PC-9 (cell line): ENCODE data around the gene KRT4. TPM values are rescaled to one million over a fixed set of nuclear protein-coding genes. Genes with fewer than 3 reads are reported as not detected.

Source experiments
- BruUV-seq: library from RNA; stranded (reverse); fragments of 400-500 nt; replicated peaks from 2 replicates; lab custom pipeline; 2021; lab: Mats Ljungman, UMichigan
- CTCF ChIA-PET: fragments of 300-600 bp; sonication (Branson Sonifier 250); formaldehyde crosslinking; loops from one replicate; lab custom pipeline; 2022; ENCODE audit warnings: antibody characterized with exemption; lab: Charles Lee
- POLR2A ChIA-PET: fragments of 300-600 bp; sonication (Branson Sonifier 250); formaldehyde crosslinking; loops from one replicate; lab custom pipeline; 2022; ENCODE audit warnings: antibody characterized with exemption; ENCODE audit not compliant: unreplicated experiment; lab: Charles Lee
- DNase-seq, 2 experiments: peaks; one replicate each; pipeline versions ENCODE4 v3.0.0 to v3.0.0-alpha.2; 2015 to 2022; ENCODE audit warnings: mixed read lengths in 1 of 2
- H2AFZ ChIP-seq: fragments of 200-600 bp; sonication (generic); 2 replicates; pipeline ENCODE4 v1.8.1; 2017; ENCODE audit warnings: antibody characterized with exemption
- H3F3A ChIP-seq: fragments of 200-600 bp; sonication (generic); 2 replicates; pipeline ENCODE4 v1.8.1; 2017; ENCODE audit warnings: antibody characterized with exemption, mild to moderate bottlenecking, low read depth; ENCODE audit not compliant: insufficient read depth
- H3K27ac ChIP-seq: fragments of 200-600 bp; sonication (generic); 2 replicates; pipeline ENCODE4 v1.6.1; 2016; ENCODE audit warnings: mixed run types
- H3K27me3 ChIP-seq: fragments of 200-600 bp; sonication (generic); 2 replicates; pipeline ENCODE4 v1.6.1; 2016; ENCODE audit warnings: low read depth, mixed run types; ENCODE audit not compliant: insufficient read depth
- H3K36me3 ChIP-seq: fragments of 200-600 bp; sonication (generic); 2 replicates; pipeline ENCODE4 v1.6.1; 2016; ENCODE audit warnings: low read depth, mixed run types
- H3K4me1 ChIP-seq: fragments of 200-600 bp; sonication (generic); replicated peaks from 2 replicates; pipeline ENCODE4 v1.6.1; 2016; ENCODE audit warnings: mixed run types; ENCODE audit not compliant: insufficient read depth
- H3K4me2 ChIP-seq: fragments of 200-600 bp; sonication (generic); 2 replicates; pipeline ENCODE4 v1.6.1; 2017; ENCODE audit warnings: mixed run types
- H3K4me3 ChIP-seq: fragments of 200-600 bp; sonication (generic); 2 replicates; pipeline ENCODE4 v1.6.1; 2016; ENCODE audit warnings: mixed run types
- H3K79me2 ChIP-seq: fragments of 200-600 bp; sonication (generic); 2 replicates; pipeline ENCODE4 v1.6.1; 2017; ENCODE audit warnings: low read depth, mixed run types
- H3K9me2 ChIP-seq: fragments of 200-600 bp; sonication (generic); 2 replicates; pipeline ENCODE4 v1.8.1; 2017; ENCODE audit warnings: mild to moderate bottlenecking; ENCODE audit not compliant: insufficient read depth
- H3K9me3 ChIP-seq: fragments of 200-600 bp; sonication (generic); 2 replicates; pipeline ENCODE4 v1.8.1; 2016; ENCODE audit warnings: low read depth; ENCODE audit not compliant: insufficient read depth
- H4K20me1 ChIP-seq: fragments of 200-600 bp; sonication (generic); 2 replicates; pipeline ENCODE4 v1.8.1; 2017; ENCODE audit not compliant: insufficient read depth
- EZH2 ChIP-seq: fragments of 200-600 bp; sonication (generic); IDR thresholded peaks from 2 replicates; pipeline ENCODE4 v1.8.0; 2017; ENCODE audit warnings: antibody characterized with exemption, low read depth
- intact Hi-C: fragments of 100-400 bp; cut with micrococcal nuclease; formaldehyde crosslinking; loops from one replicate; pipeline ENCODE4 v1.10.0; 2022; ENCODE audit not compliant: unreplicated experiment
- total RNA-seq: library from RNA; stranded (reverse); gene quantifications from 2 replicates; pipeline ENCODE4 v1.2.3, GENCODE V29; 2021
- TF ChIP-seq, protein P1 (sequence below): fragments of 200-600 bp; sonication (generic); conservative IDR thresholded peaks from 2 replicates; pipeline ENCODE4 v1.6.1; 2017; ENCODE audit warnings: mixed run types, antibody characterized with exemption, mild to moderate bottlenecking, moderate library complexity

KRT4 gene
- total RNA-seq, 1 experiment from 2014 or later: 3.0 TPM

DNA sequence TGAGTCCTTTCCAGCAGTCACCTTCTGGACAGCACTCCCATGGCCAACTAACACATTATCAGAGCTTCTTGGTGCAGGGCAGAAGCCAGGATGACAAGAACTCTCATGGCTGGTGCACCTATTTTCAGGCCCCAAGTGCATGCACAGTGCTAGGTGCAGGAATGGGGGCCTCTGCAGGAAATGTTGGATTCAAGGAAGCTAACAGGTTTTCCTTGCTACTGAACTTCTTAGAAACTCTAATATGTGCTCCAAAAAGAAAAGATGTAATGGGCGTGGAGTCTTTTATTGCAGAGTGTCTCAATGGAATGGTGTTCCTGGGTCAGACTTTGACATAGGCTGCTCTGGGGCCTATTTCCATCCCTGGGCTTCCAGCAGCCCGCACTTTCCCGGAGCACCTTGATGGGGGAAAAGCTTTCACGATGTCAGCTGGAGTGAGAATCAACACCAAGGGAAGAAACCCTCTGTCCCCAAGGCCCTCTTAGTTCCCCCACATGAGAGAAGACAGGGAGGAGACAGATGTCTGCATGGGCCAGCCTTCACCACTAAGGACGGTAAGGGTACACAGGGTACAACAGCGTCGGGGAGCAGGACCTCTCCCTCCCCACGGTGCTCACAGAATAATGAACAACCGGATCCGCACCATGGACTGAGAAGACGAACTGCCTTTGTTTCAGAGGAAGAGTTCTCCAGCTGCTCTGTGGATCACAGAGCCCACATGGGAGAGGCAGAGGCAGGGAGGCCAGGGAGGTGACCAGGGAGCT, 24.9 kb downstream of the KRT4 start:
- Histone ChIP-seq H3F3A (peaks cover 5% of the 10 kb centered on the region; the same call in 1 of the 2 replicates), H3K4me3 (no peak overlapping the region), H3K9me2 (no peaks in the 10 kb centered on the region), H3K4me2 (no peak overlapping the region), H3K27ac (no peak overlapping the region), H3K27me3 (no peaks in the 10 kb centered on the region), H3K4me1 (peaks cover 5% of the 10 kb centered on the region), H3K79me2 (no peaks in the 10 kb centered on the region), H3K36me3 (no peaks in the 10 kb centered on the region), H3K9me3 (no peaks in the 10 kb centered on the region), H2AFZ (no peak overlapping the region), H4K20me1 (no peaks in the 10 kb centered on the region)
- TF ChIP-seq, protein P1, sequence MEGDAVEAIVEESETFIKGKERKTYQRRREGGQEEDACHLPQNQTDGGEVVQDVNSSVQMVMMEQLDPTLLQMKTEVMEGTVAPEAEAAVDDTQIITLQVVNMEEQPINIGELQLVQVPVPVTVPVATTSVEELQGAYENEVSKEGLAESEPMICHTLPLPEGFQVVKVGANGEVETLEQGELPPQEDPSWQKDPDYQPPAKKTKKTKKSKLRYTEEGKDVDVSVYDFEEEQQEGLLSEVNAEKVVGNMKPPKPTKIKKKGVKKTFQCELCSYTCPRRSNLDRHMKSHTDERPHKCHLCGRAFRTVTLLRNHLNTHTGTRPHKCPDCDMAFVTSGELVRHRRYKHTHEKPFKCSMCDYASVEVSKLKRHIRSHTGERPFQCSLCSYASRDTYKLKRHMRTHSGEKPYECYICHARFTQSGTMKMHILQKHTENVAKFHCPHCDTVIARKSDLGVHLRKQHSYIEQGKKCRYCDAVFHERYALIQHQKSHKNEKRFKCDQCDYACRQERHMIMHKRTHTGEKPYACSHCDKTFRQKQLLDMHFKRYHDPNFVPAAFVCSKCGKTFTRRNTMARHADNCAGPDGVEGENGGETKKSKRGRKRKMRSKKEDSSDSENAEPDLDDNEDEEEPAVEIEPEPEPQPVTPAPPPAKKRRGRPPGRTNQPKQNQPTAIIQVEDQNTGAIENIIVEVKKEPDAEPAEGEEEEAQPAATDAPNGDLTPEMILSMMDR: no peak
- no peak for TF ChIP-seq EZH2
- ChIA-PET CTCF (no interaction called here), POLR2A (interaction anchor here (0.6 kb wide), 2 partner anchors 71 to 209 kb away, joined by 3 read pairs; no protein-coding TSS in a partner anchor)
- intact Hi-C loops: no loop called here
- no peak for DNase-seq
- BruUV-seq: no TSS peak

DNA sequence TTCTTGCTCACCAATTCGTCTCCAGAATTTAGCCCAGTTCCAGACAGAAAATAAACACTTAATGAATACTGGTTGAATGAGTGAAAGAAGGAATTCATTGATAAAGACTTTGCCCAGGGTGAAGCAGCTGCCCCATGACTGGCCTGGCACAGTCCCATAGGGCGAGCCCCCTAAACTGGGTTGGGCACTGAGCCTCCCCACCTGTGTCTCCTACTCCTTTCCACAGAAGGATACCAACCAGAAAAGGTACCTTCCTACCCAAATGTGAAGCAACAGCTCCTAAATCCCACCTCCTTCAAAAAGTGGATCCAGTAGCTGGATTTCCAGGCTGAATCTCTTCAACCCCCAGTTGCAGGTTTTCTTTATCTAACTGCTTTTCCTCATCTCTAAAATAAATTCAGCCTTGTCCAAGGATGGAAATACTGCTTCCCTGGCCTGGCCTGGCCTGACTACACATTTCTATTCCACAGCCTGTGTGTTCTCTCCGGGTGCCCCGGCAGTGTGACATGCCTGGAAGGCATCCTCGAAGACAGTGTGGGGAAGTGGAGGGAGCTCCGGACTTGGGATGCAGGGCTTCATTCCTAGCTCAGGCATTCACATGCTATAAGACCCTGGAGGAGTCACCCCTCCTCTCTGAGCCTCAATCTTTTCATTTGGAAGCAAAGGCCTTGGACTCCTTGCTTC, 25.6 kb downstream of the KRT4 start:
- no peaks in the 10 kb centered on the region for H3K9me3 ChIP-seq
- intact Hi-C loops: no loop called here
- BruUV-seq: no TSS peak
- CTCF ChIA-PET: no interaction called here
- no peak overlapping the region for H3K27ac ChIP-seq
- no peak overlapping the region for H3K4me3 ChIP-seq
- TF ChIP-seq EZH2: no peak
- TF ChIP-seq, protein P1: no peak
- no peaks in the 10 kb centered on the region for H3K79me2 ChIP-seq
- DNase-seq: no peak
- no peaks in the 10 kb centered on the region for H3K9me2 ChIP-seq
- no peak overlapping the region for H2AFZ ChIP-seq
- no peaks in the 10 kb centered on the region for H3K4me1 ChIP-seq
- H4K20me1 ChIP-seq: no peaks in the 10 kb centered on the region
- no peak overlapping the region for H3K4me2 ChIP-seq
- POLR2A ChIA-PET: interaction anchor here (0.6 kb wide), 2 partner anchors 71 to 209 kb away, joined by 3 read pairs; no protein-coding TSS in a partner anchor
- no peaks in the 10 kb centered on the region for H3K27me3 ChIP-seq
- H3F3A ChIP-seq: no peaks in the 10 kb centered on the region
- H3K36me3 ChIP-seq: no peaks in the 10 kb centered on the region

DNA sequence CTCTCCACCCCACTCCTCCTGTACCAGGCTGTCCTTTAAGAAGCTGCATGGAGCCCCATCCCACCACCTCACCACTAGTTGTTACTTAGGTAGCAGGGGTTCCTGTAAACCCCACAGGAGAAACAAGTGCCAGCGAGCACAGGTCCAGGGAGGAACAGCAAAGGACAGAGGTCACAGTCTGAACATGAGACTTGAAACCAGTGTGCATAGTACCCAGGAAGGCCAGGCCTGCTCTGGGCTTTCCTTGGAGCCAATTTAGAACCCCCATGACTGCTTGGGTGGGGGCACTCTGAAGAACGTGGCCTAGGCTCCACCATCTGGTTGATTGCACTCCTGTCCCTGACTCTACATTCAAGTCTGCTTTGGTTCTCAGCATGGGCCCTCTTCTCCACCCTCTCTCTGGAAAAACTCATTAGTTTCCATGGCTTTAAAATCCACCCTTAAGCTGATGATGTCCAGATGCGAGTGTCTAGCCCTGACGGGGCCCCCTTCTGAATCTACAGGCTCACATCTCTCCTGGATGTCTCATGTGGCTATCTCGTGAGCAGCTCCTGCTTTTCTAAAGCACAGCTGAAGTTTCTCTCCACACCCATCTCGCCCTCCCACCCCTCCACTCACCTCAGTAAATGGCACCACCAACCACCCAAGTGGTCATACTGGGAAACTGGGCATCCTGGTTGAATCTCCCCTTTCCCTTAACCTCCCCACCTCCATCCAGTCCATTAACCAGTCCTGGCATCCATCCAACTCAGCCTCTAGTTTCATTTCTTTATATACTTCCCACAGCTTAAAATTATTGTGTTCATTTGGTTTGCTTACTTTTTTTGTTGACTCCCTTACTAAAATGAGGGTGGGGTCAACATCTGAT, 26.4 kb downstream of the KRT4 start:
- no peaks in the 10 kb centered on the region for H3K9me2 ChIP-seq
- no peaks in the 10 kb centered on the region for H3K79me2 ChIP-seq
- H3K4me1 ChIP-seq: no peaks in the 10 kb centered on the region
- no peak overlapping the region for H3K27ac ChIP-seq
- no peaks in the 10 kb centered on the region for H3K27me3 ChIP-seq
- no peaks in the 10 kb centered on the region for H3F3A ChIP-seq
- no peaks in the 10 kb centered on the region for H3K36me3 ChIP-seq
- no peak overlapping the region for H2AFZ ChIP-seq
- no peak overlapping the region for H3K4me2 ChIP-seq
- H3K4me3 ChIP-seq: no peak overlapping the region
- CTCF ChIA-PET: no interaction called here
- intact Hi-C loops: no loop called here
- POLR2A ChIA-PET: no interaction called here
- H3K9me3 ChIP-seq: no peaks in the 10 kb centered on the region
- no peak for DNase-seq
- no peaks in the 10 kb centered on the region for H4K20me1 ChIP-seq
- BruUV-seq: no TSS peak
- TF ChIP-seq EZH2: no peak
- TF ChIP-seq, protein P1: no peak
